ENCODE measurements around the gene RNF31. TPM values are rescaled to one million over a fixed set of nuclear protein-coding genes. Genes with fewer than 3 reads are reported as not detected.

The RNF31 gene
- total and polyA plus RNA-seq, 2 of the 13 experiments (the other 11 are each of a cell fraction or from before 2014, with no cell fraction given): 48.2 to 86.8 TPM

DNA sequence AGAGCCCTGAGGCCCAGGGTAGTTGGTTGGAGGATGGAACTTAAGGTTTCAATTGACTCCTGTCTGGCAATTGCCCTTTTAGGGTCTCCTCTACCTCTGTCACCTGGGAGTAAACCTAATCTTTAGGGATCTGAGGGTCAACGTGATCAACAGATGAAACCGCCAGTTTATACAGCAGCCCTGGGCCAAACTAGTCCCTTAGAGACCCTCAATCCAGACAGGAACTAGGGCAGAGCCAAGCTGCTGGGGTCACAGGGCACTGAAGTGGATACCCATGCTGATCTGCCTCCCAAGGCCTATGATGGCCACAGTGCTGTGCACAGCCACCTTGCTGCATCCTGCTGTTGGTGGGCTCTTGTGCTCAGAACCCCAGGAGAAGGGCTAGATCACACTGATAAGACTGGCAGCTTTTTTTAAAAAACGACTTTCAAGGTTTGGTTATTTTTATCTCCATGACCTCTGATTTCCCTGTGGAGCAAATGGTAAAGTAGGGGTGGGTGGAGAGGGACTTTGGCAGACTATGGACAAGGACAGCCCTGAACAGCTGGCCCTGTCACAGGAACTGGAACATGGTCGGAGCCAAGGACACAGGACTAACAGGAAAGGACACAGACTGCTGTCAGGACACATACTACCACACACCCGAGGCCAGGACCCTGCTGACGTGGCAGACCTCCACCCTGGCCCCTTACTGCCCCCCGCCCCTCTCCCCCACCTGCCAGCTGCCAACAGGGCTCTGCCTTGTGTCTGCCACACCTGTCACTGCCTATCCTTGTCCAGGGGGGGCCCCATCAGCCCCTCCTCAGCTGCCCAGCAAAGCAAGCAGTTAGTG lies 16.4 kb upstream of the RNF31 start (continued):
- peak; percentile 60; the same call in 1 of the 3 replicates for TF ChIP-seq MXI1 (IDR thresholded peaks at IDR 0.05; ENCODE audit: borderline replicate concordance, low read depth, low read length)
- TF ChIP-seq, protein P1, sequence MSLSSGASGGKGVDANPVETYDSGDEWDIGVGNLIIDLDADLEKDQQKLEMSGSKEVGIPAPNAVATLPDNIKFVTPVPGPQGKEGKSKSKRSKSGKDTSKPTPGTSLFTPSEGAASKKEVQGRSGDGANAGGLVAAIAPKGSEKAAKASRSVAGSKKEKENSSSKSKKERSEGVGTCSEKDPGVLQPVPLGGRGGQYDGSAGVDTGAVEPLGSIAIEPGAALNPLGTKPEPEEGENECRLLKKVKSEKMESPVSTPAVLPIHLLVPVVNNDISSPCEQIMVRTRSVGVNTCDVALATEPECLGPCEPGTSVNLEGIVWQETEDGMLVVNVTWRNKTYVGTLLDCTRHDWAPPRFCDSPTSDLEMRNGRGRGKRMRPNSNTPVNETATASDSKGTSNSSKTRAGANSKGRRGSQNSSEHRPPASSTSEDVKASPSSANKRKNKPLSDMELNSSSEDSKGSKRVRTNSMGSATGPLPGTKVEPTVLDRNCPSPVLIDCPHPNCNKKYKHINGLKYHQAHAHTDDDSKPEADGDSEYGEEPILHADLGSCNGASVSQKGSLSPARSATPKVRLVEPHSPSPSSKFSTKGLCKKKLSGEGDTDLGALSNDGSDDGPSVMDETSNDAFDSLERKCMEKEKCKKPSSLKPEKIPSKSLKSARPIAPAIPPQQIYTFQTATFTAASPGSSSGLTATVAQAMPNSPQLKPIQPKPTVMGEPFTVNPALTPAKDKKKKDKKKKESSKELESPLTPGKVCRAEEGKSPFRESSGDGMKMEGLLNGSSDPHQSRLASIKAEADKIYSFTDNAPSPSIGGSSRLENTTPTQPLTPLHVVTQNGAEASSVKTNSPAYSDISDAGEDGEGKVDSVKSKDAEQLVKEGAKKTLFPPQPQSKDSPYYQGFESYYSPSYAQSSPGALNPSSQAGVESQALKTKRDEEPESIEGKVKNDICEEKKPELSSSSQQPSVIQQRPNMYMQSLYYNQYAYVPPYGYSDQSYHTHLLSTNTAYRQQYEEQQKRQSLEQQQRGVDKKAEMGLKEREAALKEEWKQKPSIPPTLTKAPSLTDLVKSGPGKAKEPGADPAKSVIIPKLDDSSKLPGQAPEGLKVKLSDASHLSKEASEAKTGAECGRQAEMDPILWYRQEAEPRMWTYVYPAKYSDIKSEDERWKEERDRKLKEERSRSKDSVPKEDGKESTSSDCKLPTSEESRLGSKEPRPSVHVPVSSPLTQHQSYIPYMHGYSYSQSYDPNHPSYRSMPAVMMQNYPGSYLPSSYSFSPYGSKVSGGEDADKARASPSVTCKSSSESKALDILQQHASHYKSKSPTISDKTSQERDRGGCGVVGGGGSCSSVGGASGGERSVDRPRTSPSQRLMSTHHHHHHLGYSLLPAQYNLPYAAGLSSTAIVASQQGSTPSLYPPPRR (CRISPR knock-in tag; IDR thresholded peaks at IDR 0.05; ENCODE audit: borderline replicate concordance): peak; percentile 81; the same call in 1 of the 2 replicates
- no peak for TF ChIP-seq ZNF709 (CRISPR knock-in tag; IDR thresholded peaks at IDR 0.05)
- no peak for TF ChIP-seq ZZZ3 (CRISPR knock-in tag; IDR thresholded peaks at IDR 0.05; ENCODE audit: borderline replicate concordance)
- TF ChIP-seq, protein P2, sequence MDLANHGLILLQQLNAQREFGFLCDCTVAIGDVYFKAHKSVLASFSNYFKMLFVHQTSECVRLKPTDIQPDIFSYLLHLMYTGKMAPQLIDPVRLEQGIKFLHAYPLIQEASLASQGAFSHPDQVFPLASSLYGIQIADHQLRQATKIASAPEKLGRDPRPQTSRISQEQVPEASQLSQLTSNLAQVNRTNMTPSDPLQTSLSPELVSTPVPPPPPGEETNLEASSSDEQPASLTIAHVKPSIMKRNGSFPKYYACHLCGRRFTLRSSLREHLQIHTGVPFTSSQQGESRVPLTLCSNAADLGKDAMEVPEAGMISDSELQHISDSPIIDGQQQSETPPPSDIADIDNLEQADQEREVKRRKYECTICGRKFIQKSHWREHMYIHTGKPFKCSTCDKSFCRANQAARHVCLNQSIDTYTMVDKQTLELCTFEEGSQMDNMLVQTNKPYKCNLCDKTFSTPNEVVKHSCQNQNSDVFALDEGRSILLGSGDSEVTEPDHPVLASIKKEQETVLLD (CRISPR knock-in tag; IDR thresholded peaks at IDR 0.05; ENCODE audit: low read depth): no peak
- TF ChIP-seq, protein P3, sequence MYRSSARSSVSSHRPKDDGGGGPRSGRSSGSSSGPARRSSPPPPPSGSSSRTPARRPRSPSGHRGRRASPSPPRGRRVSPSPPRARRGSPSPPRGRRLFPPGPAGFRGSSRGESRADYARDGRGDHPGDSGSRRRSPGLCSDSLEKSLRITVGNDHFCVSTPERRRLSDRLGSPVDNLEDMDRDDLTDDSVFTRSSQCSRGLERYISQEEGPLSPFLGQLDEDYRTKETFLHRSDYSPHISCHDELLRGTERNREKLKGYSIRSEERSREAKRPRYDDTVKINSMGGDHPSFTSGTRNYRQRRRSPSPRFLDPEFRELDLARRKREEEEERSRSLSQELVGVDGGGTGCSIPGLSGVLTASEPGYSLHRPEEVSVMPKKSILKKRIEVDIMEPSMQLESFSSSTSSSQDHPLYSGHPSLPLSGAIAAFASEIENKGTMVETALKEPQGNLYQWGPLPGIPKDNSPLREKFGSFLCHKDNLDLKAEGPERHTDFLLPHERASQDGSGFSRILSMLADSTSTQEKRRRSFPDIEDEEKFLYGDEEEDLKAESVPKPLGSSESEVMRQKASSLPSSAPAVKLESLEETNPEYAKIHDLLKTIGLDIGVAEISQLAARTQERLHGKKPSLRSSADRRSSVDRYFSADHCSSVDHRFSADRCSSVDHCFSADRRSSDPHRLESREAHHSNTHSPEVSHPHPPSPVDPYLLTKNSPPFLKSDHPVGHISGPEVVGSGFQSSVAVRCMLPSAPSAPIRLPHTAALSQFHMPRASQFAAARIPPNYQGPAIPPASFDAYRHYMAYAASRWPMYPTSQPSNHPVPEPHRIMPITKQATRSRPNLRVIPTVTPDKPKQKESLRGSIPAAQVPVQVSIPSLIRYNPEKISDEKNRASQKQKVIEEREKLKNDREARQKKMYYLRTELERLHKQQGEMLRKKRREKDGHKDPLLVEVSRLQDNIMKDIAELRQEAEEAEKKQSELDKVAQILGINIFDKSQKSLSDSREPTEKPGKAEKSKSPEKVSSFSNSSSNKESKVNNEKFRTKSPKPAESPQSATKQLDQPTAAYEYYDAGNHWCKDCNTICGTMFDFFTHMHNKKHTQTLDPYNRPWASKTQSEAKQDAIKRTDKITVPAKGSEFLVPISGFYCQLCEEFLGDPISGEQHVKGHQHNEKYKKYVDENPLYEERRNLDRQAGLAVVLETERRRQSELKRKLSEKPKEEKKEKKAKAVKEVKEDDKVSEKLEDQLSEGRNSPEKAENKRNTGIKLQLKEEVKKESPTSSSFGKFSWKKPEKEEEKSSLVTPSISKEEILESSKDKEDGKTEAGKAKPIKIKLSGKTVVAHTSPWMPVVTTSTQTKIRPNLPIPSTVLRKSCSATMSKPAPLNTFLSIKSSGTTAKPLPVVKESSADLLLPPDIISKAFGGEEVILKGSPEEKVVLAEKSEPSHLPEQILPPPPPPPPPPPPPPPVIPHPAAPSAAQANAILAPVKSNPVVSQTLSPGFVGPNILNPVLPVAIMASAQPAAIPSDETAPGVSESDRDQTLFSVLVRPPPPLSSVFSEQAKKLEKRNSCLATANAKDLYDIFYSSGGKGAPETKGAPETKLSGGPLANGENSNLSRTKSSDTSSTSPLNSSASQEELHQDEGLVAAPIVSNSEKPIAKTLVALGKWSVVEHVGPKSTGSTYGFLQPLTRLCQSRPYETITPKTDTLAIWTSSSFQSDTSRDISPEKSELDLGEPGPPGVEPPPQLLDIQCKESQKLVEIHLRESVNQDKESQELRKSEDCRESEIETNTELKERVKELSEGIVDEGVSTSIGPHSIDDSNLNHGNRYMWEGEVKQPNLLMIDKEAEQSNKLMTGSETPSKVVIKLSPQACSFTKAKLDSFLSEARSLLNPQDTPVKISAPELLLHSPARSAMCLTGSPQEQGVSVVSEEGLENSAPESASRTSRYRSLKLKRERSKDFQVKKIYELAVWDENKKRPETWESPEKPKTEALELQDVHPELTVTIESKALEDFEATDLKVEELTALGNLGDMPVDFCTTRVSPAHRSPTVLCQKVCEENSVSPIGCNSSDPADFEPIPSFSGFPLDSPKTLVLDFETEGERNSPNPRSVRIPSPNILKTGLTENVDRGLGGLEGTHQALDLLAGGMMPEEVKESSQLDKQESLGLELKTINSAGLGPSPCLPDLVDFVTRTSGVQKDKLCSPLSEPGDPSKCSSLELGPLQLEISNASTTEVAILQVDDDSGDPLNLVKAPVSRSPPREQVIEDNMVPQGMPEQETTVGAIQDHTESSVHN (CRISPR knock-in tag; IDR thresholded peaks at IDR 0.05): 0 out of 2 replicates have a peak, but pooled peaks have one; percentile 19
- TF ChIP-seq, protein P4, sequence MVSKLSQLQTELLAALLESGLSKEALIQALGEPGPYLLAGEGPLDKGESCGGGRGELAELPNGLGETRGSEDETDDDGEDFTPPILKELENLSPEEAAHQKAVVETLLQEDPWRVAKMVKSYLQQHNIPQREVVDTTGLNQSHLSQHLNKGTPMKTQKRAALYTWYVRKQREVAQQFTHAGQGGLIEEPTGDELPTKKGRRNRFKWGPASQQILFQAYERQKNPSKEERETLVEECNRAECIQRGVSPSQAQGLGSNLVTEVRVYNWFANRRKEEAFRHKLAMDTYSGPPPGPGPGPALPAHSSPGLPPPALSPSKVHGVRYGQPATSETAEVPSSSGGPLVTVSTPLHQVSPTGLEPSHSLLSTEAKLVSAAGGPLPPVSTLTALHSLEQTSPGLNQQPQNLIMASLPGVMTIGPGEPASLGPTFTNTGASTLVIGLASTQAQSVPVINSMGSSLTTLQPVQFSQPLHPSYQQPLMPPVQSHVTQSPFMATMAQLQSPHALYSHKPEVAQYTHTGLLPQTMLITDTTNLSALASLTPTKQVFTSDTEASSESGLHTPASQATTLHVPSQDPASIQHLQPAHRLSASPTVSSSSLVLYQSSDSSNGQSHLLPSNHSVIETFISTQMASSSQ (IDR thresholded peaks at IDR 0.05; ENCODE audit: low read depth): no peak
- TF ChIP-seq, protein P4 (CRISPR knock-in tag; IDR thresholded peaks at IDR 0.05; ENCODE audit: borderline replicate concordance): no peak

Data from HepG2 (cell line).